Endothelial cell of umbilical vein (primary cell): ENCODE measurements around the gene CDK10. TPM values are rescaled to one million over a fixed set of nuclear protein-coding genes. Genes with fewer than 3 reads are reported as not detected.
A peak's percentile ranks its signal among the peaks of the same experiment; 100 is the strongest.

Experiments
- BruUV-seq: library from RNA; stranded (reverse); fragments of 400-500 nt; replicated peaks from 2 replicates; lab custom pipeline; 2021; lab: Mats Ljungman, UMichigan
- CTCF ChIA-PET: fragments of 300-600, 350-600 bp; sonication (Branson Sonifier 250); formaldehyde crosslinking; loops from one replicate; lab custom pipeline; 2021; ENCODE audit warnings: antibody characterized with exemption, inconsistent platforms; lab: Charles Lee
- POLR2A ChIA-PET: fragments of 300-600, 350-600 bp; sonication (Branson Sonifier 250); formaldehyde crosslinking; loops from one replicate; lab custom pipeline; 2021; ENCODE audit warnings: antibody characterized with exemption, inconsistent platforms; lab: Charles Lee
- DNase-seq: peaks from one replicate; pipeline ENCODE4 v3.0.0-alpha.2; 2011; ENCODE audit warnings: low read depth, low spot score
- FAIRE-seq: peaks from 2 replicates; lab custom pipeline; 2011; peaks lifted over from hg19 to GRCh38; lab: Jason Lieb, UNC
- H2AFZ ChIP-seq: 2 replicates; pipeline ENCODE4 v1.6.0; 2012; ENCODE audit warnings: low read depth, low read length, control low read depth, inconsistent platforms
- H3K27ac ChIP-seq: 2 replicates; pipeline ENCODE4 v1.5.1; 2011; ENCODE audit warnings: low read depth, mild to moderate bottlenecking, control low read depth, low read length, moderate library complexity; ENCODE audit not compliant: insufficient read depth
- H3K27me3 ChIP-seq, 2 experiments: 2 replicates each; pipeline versions ENCODE4 v1.6.0 to v1.6.1; 2011; ENCODE audit warnings: low read length in 2 of 2, mixed read lengths in 1 of 2; ENCODE audit not compliant: control insufficient read depth in 2 of 2, insufficient read depth in 2 of 2
- H3K36me3 ChIP-seq, 2 experiments: 2 replicates in 1 of 2; 3 replicates in 1 of 2; pipeline ENCODE4 v1.5.1; 2011; ENCODE audit warnings: low read length in 2 of 2, mild to moderate bottlenecking in 1 of 2, moderate library complexity in 1 of 2; ENCODE audit not compliant: control insufficient read depth in 2 of 2, insufficient read depth in 2 of 2; ENCODE audit errors: extremely low read depth in 1 of 2
- H3K4me1 ChIP-seq: 3 replicates; pipeline ENCODE4 v1.5.1; 2011; ENCODE audit warnings: mild to moderate bottlenecking, low read length; ENCODE audit not compliant: control insufficient read depth, insufficient read depth; ENCODE audit errors: extremely low read depth
- H3K4me2 ChIP-seq: 2 replicates; pipeline ENCODE4 v1.6.1; 2011; ENCODE audit warnings: low read length, control low read depth, mixed read lengths; ENCODE audit not compliant: insufficient read depth
- H3K4me3 ChIP-seq, 3 experiments: fragments of 200-600 bp in 1 of 3; sonication (generic), shearing (Covaris generic) in 1 of 3; replicated peaks in 1 of 3; 2 replicates each; pipeline ENCODE4 v1.5.1; 2011 to 2016; ENCODE audit warnings: control low read depth in 3 of 3, low read length in 3 of 3, mild to moderate bottlenecking in 2 of 3, inconsistent platforms in 1 of 3, low read depth in 1 of 3, moderate library complexity in 1 of 3; ENCODE audit not compliant: insufficient read depth in 1 of 3
- H3K79me2 ChIP-seq: 2 replicates; pipeline ENCODE4 v1.6.0; 2012; ENCODE audit warnings: low read length, inconsistent platforms; ENCODE audit not compliant: control insufficient read depth, insufficient read depth
- H3K9ac ChIP-seq: replicated peaks from 2 replicates; pipeline ENCODE3; 2011; ENCODE audit warnings: low read length, control low read depth; ENCODE audit not compliant: insufficient read depth; ENCODE audit errors: extremely low read depth
- H3K9me1 ChIP-seq: replicated peaks from 3 replicates; pipeline ENCODE4 v1.6.0; 2011; ENCODE audit warnings: mild to moderate bottlenecking, low read length; ENCODE audit not compliant: control insufficient read depth, insufficient read depth; ENCODE audit errors: extremely low read depth
- H3K9me3 ChIP-seq: replicated peaks from 2 replicates; pipeline ENCODE4 v1.5.1; 2012; ENCODE audit warnings: low read length, inconsistent platforms; ENCODE audit not compliant: control insufficient read depth, insufficient read depth
- H4K20me1 ChIP-seq: replicated peaks from 2 replicates; pipeline ENCODE3; 2011; ENCODE audit warnings: mild to moderate bottlenecking, low read length; ENCODE audit not compliant: control insufficient read depth, insufficient read depth; ENCODE audit errors: extremely low read depth
- EZH2 ChIP-seq: IDR thresholded peaks from 2 replicates; pipeline ENCODE4 v1.6.1; 2012; ENCODE audit warnings: borderline replicate concordance, low read depth, mild to moderate bottlenecking, moderate library complexity, low read length, inconsistent platforms; ENCODE audit not compliant: severe bottlenecking
- FOS ChIP-seq: IDR thresholded peaks from 2 replicates; pipeline ENCODE4 v1.6.1; 2011; ENCODE audit warnings: mild to moderate bottlenecking, low read length, moderate library complexity, borderline replicate concordance; ENCODE audit not compliant: insufficient read depth
- GATA2 ChIP-seq: IDR thresholded peaks from 2 replicates; pipeline ENCODE4 v1.7.0; 2011; ENCODE audit warnings: low read depth, mild to moderate bottlenecking, moderate library complexity, mixed read lengths, low read length; ENCODE audit not compliant: insufficient read length, insufficient read depth
- JUN ChIP-seq: IDR thresholded peaks from 2 replicates; pipeline ENCODE4 v1.6.1; 2011; ENCODE audit warnings: borderline replicate concordance, low read depth; ENCODE audit not compliant: insufficient read length, insufficient read depth
- MYC ChIP-seq: IDR thresholded peaks from one replicate; pipeline ENCODE4 v1.6.1; 2011; ENCODE audit warnings: mild to moderate bottlenecking, low read depth, low read length
- POLR2A ChIP-seq: IDR thresholded peaks from 2 replicates; pipeline ENCODE4 v1.6.1; 2012; ENCODE audit warnings: low read depth, mild to moderate bottlenecking, control low read depth, low read length
- POLR2AphosphoS5 ChIP-seq: IDR thresholded peaks from 2 replicates; pipeline ENCODE4 v1.6.1; 2012; ENCODE audit warnings: low read depth, mild to moderate bottlenecking, control low read depth, low read length, moderate library complexity; ENCODE audit not compliant: insufficient read depth
- dilution Hi-C: fragments of 300-500 bp; cut with MboI; formaldehyde crosslinking; loops from one replicate; pipeline ENCODE4 v1.15.0; 2019; ENCODE audit warnings: low sequenced_read_pairs; ENCODE audit not compliant: extremely low pct_ligation_motif_present
- intact Hi-C: fragments of 100-400 bp; cut with micrococcal nuclease; formaldehyde crosslinking; loops from one replicate; pipeline ENCODE4 v1.10.0; 2022
- polyA plus RNA-seq, 4 experiments: library from polyadenylated mRNA; depleted of rRNA in 3 of 4; stranded (reverse) in 3 of 4; unstranded in 1 of 4; fragments of >200 nt; gene quantifications; 2 replicates each; pipeline versions ENCODE4 v1.2.1 to v1.2.3, GENCODE V29; 2011 to 2012; ENCODE audit warnings: missing spikeins in 1 of 4
- total RNA-seq: library from RNA; stranded (reverse); gene quantifications from 2 replicates; pipeline ENCODE4 v1.2.3, GENCODE V29; 2021
- TF ChIP-seq, protein P1 (sequence below), 2 donors: IDR thresholded peaks; 1 replicate in 1 of 2; 2 replicates in 1 of 2; pipeline ENCODE4 v1.5.1; 2011; ENCODE audit warnings: low read length in 2 of 2, mild to moderate bottlenecking in 2 of 2, moderate library complexity in 2 of 2, control low read depth in 1 of 2, inconsistent platforms in 1 of 2, low read depth in 1 of 2; ENCODE audit not compliant: insufficient read depth in 1 of 2; ENCODE audit errors: extremely low read depth in 1 of 2
- TF ChIP-seq, protein P2 (sequence below): IDR thresholded peaks from 2 replicates; pipeline ENCODE4 v1.6.1; 2011; ENCODE audit not compliant: insufficient read depth, insufficient read length

Gene CDK10
- total and polyA plus RNA-seq, 2 donors (not counting 3 experiments of a cell fraction or from before 2014, with no cell fraction given), result 74.5 to 99.9 TPM

DNA sequence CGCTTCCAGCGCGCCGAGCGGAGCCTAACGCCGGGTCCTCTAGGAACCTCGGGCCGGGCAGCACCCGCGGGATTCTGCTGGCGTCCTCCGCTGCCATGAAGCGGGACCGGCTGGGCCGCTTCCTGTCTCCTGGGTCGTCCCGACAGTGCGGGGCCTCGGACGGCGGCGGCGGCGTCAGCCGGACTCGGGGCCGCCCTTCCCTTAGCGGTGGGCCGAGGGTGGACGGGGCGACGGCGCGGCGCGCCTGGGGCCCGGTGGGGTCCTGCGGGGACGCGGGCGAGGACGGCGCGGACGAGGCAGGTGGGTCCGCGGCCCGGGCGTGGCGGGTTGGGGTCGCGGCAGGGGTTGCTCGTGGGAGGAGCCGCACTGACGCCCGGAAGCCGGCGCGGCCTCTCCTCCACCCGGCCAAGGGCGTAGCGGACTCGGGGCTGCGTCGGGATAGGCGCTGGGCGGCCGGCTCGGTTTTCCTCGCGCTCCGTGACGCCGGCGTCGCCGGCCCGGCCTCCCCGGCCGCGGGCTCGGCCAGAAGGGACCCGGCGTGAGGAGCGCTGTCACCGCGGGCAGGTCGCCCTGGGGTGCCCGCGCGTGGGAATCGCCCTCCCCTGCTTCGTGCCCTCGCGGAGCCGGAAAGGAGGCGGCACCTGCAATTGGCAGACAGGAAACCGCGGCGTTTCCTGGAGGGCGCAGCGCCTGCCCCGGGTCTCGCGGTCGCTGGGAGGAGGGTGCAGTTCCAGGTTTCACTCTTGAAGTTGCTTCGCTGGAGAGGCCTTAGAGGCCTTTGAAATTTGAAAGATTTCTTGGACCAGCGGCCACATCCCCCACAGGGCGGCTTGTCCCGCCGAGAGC, 35.3 kb downstream of the CDK10 start:
- Histone ChIP-seq H3K4me1 (peaks cover 36% of the 10 kb centered on the region), H3K9ac (peak overlapping the region; percentile 95), H3K36me3 (peaks cover 0 to 11% of the 10 kb centered on the region in 2 experiments), H3K4me2 (peak overlapping the region; percentile 62), H2AFZ (no peak overlapping the region), H3K9me3 (no peaks in the 10 kb centered on the region), H3K4me3 (peak overlapping the region; percentile 57 to 76 (median 63)), H3K27ac (peak overlapping the region; percentile 95), H4K20me1 (no peaks in the 10 kb centered on the region), H3K9me1 (no peaks in the 10 kb centered on the region), H3K27me3 (no peaks in the 10 kb centered on the region), H3K79me2 (peaks cover 28% of the 10 kb centered on the region)
- POLR2A ChIA-PET, result no interaction called here
- BruUV-seq, result no TSS peak
- DNase-seq (peak; percentile 70), FAIRE-seq (peak; percentile 78)
- intact Hi-C loops, result loop anchor here (1.0 to 10.0 kb wide), 6 partner anchors 15 to 201 kb away; partner anchors contain the start of genes CPNE7, FANCA and TUBB3
- dilution Hi-C loops, result no loop called here
- peak; percentile 51 for TF ChIP-seq POLR2AphosphoS5
- TF ChIP-seq FOS, result no peak
- no peak for TF ChIP-seq POLR2A
- TF ChIP-seq, protein P1, sequence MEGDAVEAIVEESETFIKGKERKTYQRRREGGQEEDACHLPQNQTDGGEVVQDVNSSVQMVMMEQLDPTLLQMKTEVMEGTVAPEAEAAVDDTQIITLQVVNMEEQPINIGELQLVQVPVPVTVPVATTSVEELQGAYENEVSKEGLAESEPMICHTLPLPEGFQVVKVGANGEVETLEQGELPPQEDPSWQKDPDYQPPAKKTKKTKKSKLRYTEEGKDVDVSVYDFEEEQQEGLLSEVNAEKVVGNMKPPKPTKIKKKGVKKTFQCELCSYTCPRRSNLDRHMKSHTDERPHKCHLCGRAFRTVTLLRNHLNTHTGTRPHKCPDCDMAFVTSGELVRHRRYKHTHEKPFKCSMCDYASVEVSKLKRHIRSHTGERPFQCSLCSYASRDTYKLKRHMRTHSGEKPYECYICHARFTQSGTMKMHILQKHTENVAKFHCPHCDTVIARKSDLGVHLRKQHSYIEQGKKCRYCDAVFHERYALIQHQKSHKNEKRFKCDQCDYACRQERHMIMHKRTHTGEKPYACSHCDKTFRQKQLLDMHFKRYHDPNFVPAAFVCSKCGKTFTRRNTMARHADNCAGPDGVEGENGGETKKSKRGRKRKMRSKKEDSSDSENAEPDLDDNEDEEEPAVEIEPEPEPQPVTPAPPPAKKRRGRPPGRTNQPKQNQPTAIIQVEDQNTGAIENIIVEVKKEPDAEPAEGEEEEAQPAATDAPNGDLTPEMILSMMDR (IDR thresholded peaks at IDR 0.05; ENCODE audit: extremely low read depth in 1 of 2, insufficient read depth in 1 of 2, low read depth in 1 of 2, low read length in 2 of 2), result no peak
- no peak for TF ChIP-seq EZH2
- no peak for TF ChIP-seq MYC
- TF ChIP-seq, protein P2, sequence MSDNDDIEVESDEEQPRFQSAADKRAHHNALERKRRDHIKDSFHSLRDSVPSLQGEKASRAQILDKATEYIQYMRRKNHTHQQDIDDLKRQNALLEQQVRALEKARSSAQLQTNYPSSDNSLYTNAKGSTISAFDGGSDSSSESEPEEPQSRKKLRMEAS, result no peak
- TF ChIP-seq JUN, result no peak
- no peak for TF ChIP-seq GATA2
- CTCF ChIA-PET, result no interaction called here
